HepG2 (cell line): ENCODE data around the gene ABCA4. TPM values are rescaled to one million over a fixed set of nuclear protein-coding genes. Genes with fewer than 3 reads are reported as not detected.

Source experiments
- ARNTL ChIP-seq: sonication (generic); formaldehyde crosslinking; IDR thresholded peaks from 2 replicates; pipeline ENCODE4 v1.4.0; 2020; ENCODE audit warnings: mild to moderate bottlenecking, missing genetic modification reagents
- ESRRA ChIP-seq: sonication (generic); formaldehyde crosslinking; IDR thresholded peaks from 2 replicates; pipeline ENCODE4 v1.5.1; 2020; ENCODE audit warnings: mild to moderate bottlenecking, low read depth, missing genetic modification reagents
- GPN1 ChIP-seq: sonication (generic); formaldehyde crosslinking; IDR thresholded peaks from 2 replicates; pipeline ENCODE4 v1.5.1; 2020; ENCODE audit warnings: missing genetic modification reagents, borderline replicate concordance
- KMT2A ChIP-seq: sonication (generic); formaldehyde crosslinking; IDR thresholded peaks from 2 replicates; pipeline ENCODE4 v1.4.0; 2020; ENCODE audit warnings: missing genetic modification reagents
- KMT2B ChIP-seq: IDR thresholded peaks from 2 replicates; pipeline ENCODE4 v1.6.1; 2016; ENCODE audit warnings: missing genetic modification reagents, missing compliant biosample characterization
- NRL ChIP-seq: sonication (generic); formaldehyde crosslinking; IDR thresholded peaks from 2 replicates; pipeline ENCODE4 v1.5.0; 2020; ENCODE audit warnings: missing genetic modification reagents, mild to moderate bottlenecking, moderate library complexity, borderline replicate concordance
- RFX3 ChIP-seq: IDR thresholded peaks from 2 replicates; pipeline ENCODE4 v1.6.1; 2016; ENCODE audit warnings: missing biosample characterization, missing genetic modification reagents
- RFXAP ChIP-seq: sonication (generic); formaldehyde crosslinking; IDR thresholded peaks from 2 replicates; pipeline ENCODE4 v1.4.0; 2020; ENCODE audit warnings: missing genetic modification reagents, borderline replicate concordance
- SMAD3 ChIP-seq: sonication (generic); formaldehyde crosslinking; IDR thresholded peaks from 2 replicates; pipeline ENCODE4 v1.4.0; 2020; ENCODE audit warnings: missing genetic modification reagents
- ZBTB26 ChIP-seq: IDR thresholded peaks from 2 replicates; pipeline ENCODE4 v1.6.1; 2016; ENCODE audit warnings: missing compliant biosample characterization, missing genetic modification reagents, borderline replicate concordance
- ZNF350 ChIP-seq: sonication (generic); formaldehyde crosslinking; IDR thresholded peaks from 2 replicates; pipeline ENCODE4 v1.4.0; 2020; ENCODE audit warnings: mild to moderate bottlenecking, low read depth, missing genetic modification reagents, borderline replicate concordance
- ZNF569 ChIP-seq: sonication (generic); formaldehyde crosslinking; IDR thresholded peaks from 2 replicates; pipeline ENCODE4 v1.5.0; 2020; ENCODE audit warnings: mild to moderate bottlenecking, missing genetic modification reagents, moderate library complexity, borderline replicate concordance
- ZNF646 ChIP-seq: sonication (generic); formaldehyde crosslinking; IDR thresholded peaks from 2 replicates; pipeline ENCODE4 v1.9.0; 2021; ENCODE audit warnings: mild to moderate bottlenecking, missing genetic modification reagents
- polyA plus RNA-seq, 8 experiments: library from polyadenylated mRNA; depleted of rRNA in 3 of 8; stranded (reverse) in 7 of 8; unstranded in 1 of 8; fragments of >200 nt; fragmentation: Illumina TruSeq in 4 of 8; extraction: Trizol in 4 of 8; gene quantifications; 2 replicates each; pipeline versions ENCODE4 v1.2.1 to v1.2.3, GENCODE V29; 2011 to 2016; ENCODE audit warnings: low read depth in 4 of 8, missing spikeins in 1 of 8, mixed read lengths in 1 of 8; ENCODE audit not compliant: insufficient read depth in 1 of 8
- total RNA-seq, 5 experiments: library from RNA; depleted of rRNA; stranded (reverse); fragments of >200 nt; fragmentation: Illumina TruSeq; extraction: Trizol; gene quantifications; 2 replicates each; pipeline ENCODE4 v1.2.3, GENCODE V29; 2016; ENCODE audit warnings: low read depth in 1 of 5
- TF ChIP-seq, protein P1 (sequence below): sonication (generic); formaldehyde crosslinking; IDR thresholded peaks from 2 replicates; pipeline ENCODE4 v1.4.0; 2020; ENCODE audit warnings: missing genetic modification reagents, borderline replicate concordance
- TF ChIP-seq, protein P2 (sequence below): sonication (generic); formaldehyde crosslinking; conservative IDR thresholded peaks from 2 replicates; pipeline ENCODE4 v1.4.0; 2020; ENCODE audit warnings: missing genetic modification reagents

The ABCA4 gene
- total and polyA plus RNA-seq, 2 of the 13 experiments (the other 11 are each of a cell fraction or from before 2014, with no cell fraction given): 0.24 to 0.67 TPM

DNA sequence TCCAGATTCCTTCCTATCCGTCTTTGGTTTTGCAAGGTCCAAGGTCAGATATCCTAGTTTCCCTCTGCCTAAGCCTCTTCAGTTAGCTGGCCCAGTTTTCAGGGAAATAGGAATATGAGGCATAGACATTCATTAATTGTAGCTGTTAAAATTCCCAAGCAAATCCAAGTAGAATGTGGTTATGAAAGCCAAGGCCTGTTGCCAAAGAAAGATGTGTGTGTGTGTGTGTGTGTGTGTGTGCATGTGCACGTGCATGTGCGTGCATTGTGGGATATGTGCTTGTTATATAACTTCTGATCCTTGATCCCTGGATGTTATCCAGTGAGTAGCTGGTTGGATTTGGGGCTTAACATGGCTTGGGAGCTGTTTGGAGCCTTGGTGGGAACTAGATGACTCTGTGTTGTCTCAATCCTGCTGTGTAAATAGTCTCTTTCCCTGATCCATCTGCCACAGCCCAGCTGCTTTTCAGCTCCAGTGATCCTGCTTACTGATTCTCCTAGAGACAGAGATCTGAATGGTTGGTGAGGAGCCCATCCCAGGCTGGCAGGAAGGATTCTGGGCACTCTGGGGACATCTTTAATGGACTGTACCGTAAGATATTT is 141.1 kb downstream of the ABCA4 start (continued):
- peak; percentile 97 for TF ChIP-seq ZNF646 (CRISPR knock-in tag)
- no peak for TF ChIP-seq ZBTB26 (CRISPR knock-in tag)
- TF ChIP-seq, protein P1, sequence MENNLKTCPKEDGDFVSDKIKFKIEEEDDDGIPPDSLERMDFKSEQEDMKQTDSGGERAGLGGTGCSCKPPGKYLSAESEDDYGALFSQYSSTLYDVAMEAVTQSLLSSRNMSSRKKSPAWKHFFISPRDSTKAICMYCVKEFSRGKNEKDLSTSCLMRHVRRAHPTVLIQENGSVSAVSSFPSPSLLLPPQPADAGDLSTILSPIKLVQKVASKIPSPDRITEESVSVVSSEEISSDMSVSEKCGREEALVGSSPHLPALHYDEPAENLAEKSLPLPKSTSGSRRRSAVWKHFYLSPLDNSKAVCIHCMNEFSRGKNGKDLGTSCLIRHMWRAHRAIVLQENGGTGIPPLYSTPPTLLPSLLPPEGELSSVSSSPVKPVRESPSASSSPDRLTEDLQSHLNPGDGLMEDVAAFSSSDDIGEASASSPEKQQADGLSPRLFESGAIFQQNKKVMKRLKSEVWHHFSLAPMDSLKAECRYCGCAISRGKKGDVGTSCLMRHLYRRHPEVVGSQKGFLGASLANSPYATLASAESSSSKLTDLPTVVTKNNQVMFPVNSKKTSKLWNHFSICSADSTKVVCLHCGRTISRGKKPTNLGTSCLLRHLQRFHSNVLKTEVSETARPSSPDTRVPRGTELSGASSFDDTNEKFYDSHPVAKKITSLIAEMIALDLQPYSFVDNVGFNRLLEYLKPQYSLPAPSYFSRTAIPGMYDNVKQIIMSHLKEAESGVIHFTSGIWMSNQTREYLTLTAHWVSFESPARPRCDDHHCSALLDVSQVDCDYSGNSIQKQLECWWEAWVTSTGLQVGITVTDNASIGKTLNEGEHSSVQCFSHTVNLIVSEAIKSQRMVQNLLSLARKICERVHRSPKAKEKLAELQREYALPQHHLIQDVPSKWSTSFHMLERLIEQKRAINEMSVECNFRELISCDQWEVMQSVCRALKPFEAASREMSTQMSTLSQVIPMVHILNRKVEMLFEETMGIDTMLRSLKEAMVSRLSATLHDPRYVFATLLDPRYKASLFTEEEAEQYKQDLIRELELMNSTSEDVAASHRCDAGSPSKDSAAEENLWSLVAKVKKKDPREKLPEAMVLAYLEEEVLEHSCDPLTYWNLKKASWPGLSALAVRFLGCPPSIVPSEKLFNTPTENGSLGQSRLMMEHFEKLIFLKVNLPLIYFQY: peak; percentile 68; the same call in 1 of the 2 replicates
- peak; percentile 76; the same call in 1 of the 2 replicates for TF ChIP-seq SMAD3
- TF ChIP-seq ARNTL (CRISPR knock-in tag): peak; percentile 99
- TF ChIP-seq, protein P2, sequence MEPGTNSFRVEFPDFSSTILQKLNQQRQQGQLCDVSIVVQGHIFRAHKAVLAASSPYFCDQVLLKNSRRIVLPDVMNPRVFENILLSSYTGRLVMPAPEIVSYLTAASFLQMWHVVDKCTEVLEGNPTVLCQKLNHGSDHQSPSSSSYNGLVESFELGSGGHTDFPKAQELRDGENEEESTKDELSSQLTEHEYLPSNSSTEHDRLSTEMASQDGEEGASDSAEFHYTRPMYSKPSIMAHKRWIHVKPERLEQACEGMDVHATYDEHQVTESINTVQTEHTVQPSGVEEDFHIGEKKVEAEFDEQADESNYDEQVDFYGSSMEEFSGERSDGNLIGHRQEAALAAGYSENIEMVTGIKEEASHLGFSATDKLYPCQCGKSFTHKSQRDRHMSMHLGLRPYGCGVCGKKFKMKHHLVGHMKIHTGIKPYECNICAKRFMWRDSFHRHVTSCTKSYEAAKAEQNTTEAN: peak; percentile 98
- TF ChIP-seq KMT2B (CRISPR knock-in tag): 0 out of 2 replicates have a peak, but pooled peaks have one; percentile 35
- no peak for TF ChIP-seq RFX3
- peak; percentile 25; the same call in 1 of the 2 replicates for TF ChIP-seq RFXAP
- peak; percentile 17; the same call in 1 of the 2 replicates for TF ChIP-seq ZNF350 (CRISPR knock-in tag)
- TF ChIP-seq GPN1 (CRISPR knock-in tag): no peak
- TF ChIP-seq ZNF569 (CRISPR knock-in tag): no peak
- TF ChIP-seq NRL (CRISPR knock-in tag): no peak
- peak; percentile 44; the same call in 1 of the 2 replicates for TF ChIP-seq KMT2A
- peak; percentile 52; the same call in 1 of the 2 replicates for TF ChIP-seq ESRRA (CRISPR knock-in tag)
